HG03196 (cell line): ENCODE results near the gene TNIK.

Experiments used
- ATAC-seq: cut with Tn5 transposase; IDR thresholded peaks from one replicate; pipeline ENCODE4 v1.9.1; 2021; ENCODE audit not compliant: unreplicated experiment

Gene TNIK

GRCh38 chr3:171420667-171421066 lies 39.5 kb downstream of the TNIK start:
- ATAC-seq: no peak

- ATAC-seq: no peak
These were observed 40.7 kb downstream of the TNIK start for GRCh38 chr3:171419457-171419856.

GRCh38 chr3:171417813-171418212 lies 42.4 kb downstream of the TNIK start:
- ATAC-seq: no peak

GRCh38 chr3:171417137-171417536 lies 43.1 kb downstream of the TNIK start:
- ATAC-seq: no peak

- ATAC-seq: no peak
These were observed 43.5 kb downstream of the TNIK start for GRCh38 chr3:171416666-171417065.

GRCh38 chr3:171416061-171416460 lies 44.1 kb downstream of the TNIK start:
- no peak for ATAC-seq

- ATAC-seq: no peak
These were observed 45.1 kb downstream of the TNIK start for GRCh38 chr3:171415070-171415469.

GRCh38 chr3:171412473-171412872 lies 47.7 kb downstream of the TNIK start:
- ATAC-seq: no peak

- no peak for ATAC-seq
These were observed 48.2 kb downstream of the TNIK start for GRCh38 chr3:171412054-171412453.

- no peak for ATAC-seq
These were observed 50.0 kb downstream of the TNIK start for GRCh38 chr3:171410186-171410585.

GRCh38 chr3:171407759-171408158 lies 52.4 kb downstream of the TNIK start:
- no peak for ATAC-seq

GRCh38 chr3:171404376-171404967 lies 55.7 kb downstream of the TNIK start:
- ATAC-seq: no peak

GRCh38 chr3:171402281-171402680 lies 57.9 kb downstream of the TNIK start:
- ATAC-seq: no peak

- no peak for ATAC-seq
These were observed 58.8 kb downstream of the TNIK start for GRCh38 chr3:171401432-171401831.

GRCh38 chr3:171399842-171400241 lies 60.4 kb downstream of the TNIK start:
- no peak for ATAC-seq

GRCh38 chr3:171398343-171398742 lies 61.9 kb downstream of the TNIK start:
- ATAC-seq: no peak

GRCh38 chr3:171397089-171397488 lies 63.1 kb downstream of the TNIK start:
- ATAC-seq: no peak

GRCh38 chr3:171396048-171396447 lies 64.2 kb downstream of the TNIK start:
- ATAC-seq: no peak

GRCh38 chr3:171393032-171393744 lies 67.0 kb downstream of the TNIK start:
- ATAC-seq: no peak

- no peak for ATAC-seq
These were observed 68.8 kb downstream of the TNIK start for GRCh38 chr3:171391432-171391831.

GRCh38 chr3:171390051-171390941 lies 69.9 kb downstream of the TNIK start:
- ATAC-seq: no peak

- no peak for ATAC-seq
These were observed 70.7 kb downstream of the TNIK start for GRCh38 chr3:171389491-171389890.
